Common myeloid progenitor, CD34-positive (primary cell): Measurements from ENCODE around the gene FCF1.

Experiments
- CTCF ChIA-PET: fragments of 350-600 bp; sonication (Branson Sonifier 250); formaldehyde crosslinking; loops from one replicate; lab custom pipeline; 2021; ENCODE audit warnings: antibody characterized with exemption; lab: Charles Lee
- POLR2A ChIA-PET: fragments of 350-600 bp; sonication (Branson Sonifier 250); formaldehyde crosslinking; loops from one replicate; lab custom pipeline; 2021; ENCODE audit warnings: antibody characterized with exemption; lab: Charles Lee
- DNase-seq, 3 donors: peaks; one replicate each; pipeline versions ENCODE4 v3.0.0 to v3.0.0-alpha.2; 2013
- H3K27ac ChIP-seq, 2 experiments: 1 replicate in 1 of 2; 2 replicates in 1 of 2; pipeline ENCODE4 v1.7.0; 2013; ENCODE audit warnings: inconsistent platforms in 2 of 2, low read length in 2 of 2, mild to moderate bottlenecking in 2 of 2, low read depth in 1 of 2, moderate library complexity in 1 of 2; ENCODE audit not compliant: severe bottlenecking in 2 of 2, insufficient read depth in 1 of 2, poor library complexity in 1 of 2
- H3K27me3 ChIP-seq, 5 experiments: replicated peaks in 2 of 5; 1 replicate in 3 of 5; 2 replicates in 2 of 5; pipeline versions ENCODE4 v1.6.1 to v1.7.0; 2013; ENCODE audit warnings: low read length in 4 of 5, mild to moderate bottlenecking in 2 of 5, moderate library complexity in 2 of 5, inconsistent platforms in 1 of 5; ENCODE audit not compliant: insufficient read depth in 5 of 5, control insufficient read depth in 4 of 5
- H3K36me3 ChIP-seq, 4 experiments: 1 replicate in 2 of 4; 2 replicates in 2 of 4; pipeline versions ENCODE4 v1.6.1 to v1.7.0; 2013; ENCODE audit warnings: low read length in 3 of 4, control low read depth in 1 of 4, mild to moderate bottlenecking in 1 of 4; ENCODE audit not compliant: control insufficient read depth in 4 of 4, insufficient read depth in 4 of 4
- H3K4me1 ChIP-seq, 4 experiments: 1 replicate in 3 of 4; 2 replicates in 1 of 4; pipeline versions ENCODE4 v1.6.1 to v1.7.1; 2013; ENCODE audit warnings: low read length in 3 of 4, mild to moderate bottlenecking in 3 of 4, control low read depth in 1 of 4, inconsistent platforms in 1 of 4, moderate library complexity in 1 of 4; ENCODE audit not compliant: control insufficient read depth in 4 of 4, insufficient read depth in 4 of 4; ENCODE audit errors: control extremely low read depth in 1 of 4
- H3K4me3 ChIP-seq, 7 experiments: 1 replicate in 4 of 7; 2 replicates in 3 of 7; pipeline versions ENCODE4 v1.5.1 to v1.7.0; 2013; ENCODE audit warnings: mild to moderate bottlenecking in 7 of 7, low read length in 6 of 7, moderate library complexity in 6 of 7, inconsistent platforms in 2 of 7, low read depth in 2 of 7, control low read depth in 1 of 7; ENCODE audit not compliant: insufficient read depth in 4 of 7, control insufficient read depth in 1 of 7; ENCODE audit errors: extremely low read depth in 1 of 7
- H3K9me3 ChIP-seq, 5 experiments: 1 replicate in 4 of 5; 2 replicates in 1 of 5; pipeline versions ENCODE4 v1.6.1 to v1.7.1; 2013; ENCODE audit warnings: low read length in 4 of 5, mild to moderate bottlenecking in 2 of 5, inconsistent platforms in 1 of 5, low read depth in 1 of 5, moderate library complexity in 1 of 5; ENCODE audit not compliant: control insufficient read depth in 4 of 5, insufficient read depth in 2 of 5; ENCODE audit errors: control extremely low read depth in 1 of 5
- WGBS: methylation state at CpG from one replicate; pipeline ENCODE4 v1.1.5; 2013; ENCODE audit not compliant: insufficient coverage; 5-methylcytosine and 5-hydroxymethylcytosine counted together

The FCF1 gene

GRCh38 chr14:74670726-74671411, 42.1 kb upstream of the FCF1 start:
- H3K27me3 ChIP-seq: no peaks in the 10 kb centered on the region
- no peak overlapping the region for H3K27ac ChIP-seq
- POLR2A ChIA-PET: interaction anchor here (0.5 kb wide), 1 partner anchor 21 kb away, joined by 3 read pairs; no protein-coding TSS in a partner anchor
- no peak for DNase-seq
- H3K4me1 ChIP-seq: peaks cover 0 to 5% (median 3%) of the 10 kb centered on the region in 4 experiments
- CTCF ChIA-PET: interaction anchor here (1.5 kb wide), 1 partner anchor 9 kb away, joined by 4 read pairs; no protein-coding TSS in a partner anchor
- peaks cover 32 to 82% (median 56%) of the 10 kb centered on the region in 4 experiments for H3K36me3 ChIP-seq
- WGBS: 87% methylated on average over 5 of the region's 9 CpGs
- no peak overlapping the region for H3K4me3 ChIP-seq
- H3K9me3 ChIP-seq: no peaks in the 10 kb centered on the region

- 100% methylated on average over 1 of the region's 4 CpGs for WGBS
- peaks cover 35 to 89% (median 60%) of the 10 kb centered on the region in 4 experiments for H3K36me3 ChIP-seq
- H3K9me3 ChIP-seq: no peaks in the 10 kb centered on the region
- H3K27me3 ChIP-seq: no peaks in the 10 kb centered on the region
- H3K27ac ChIP-seq: no peak overlapping the region
- no peak overlapping the region for H3K4me3 ChIP-seq
- H3K4me1 ChIP-seq: no peaks in the 10 kb centered on the region
- CTCF ChIA-PET: interaction anchor here (1.5 kb wide), 1 partner anchor 10 kb away, joined by 4 read pairs; no protein-coding TSS in a partner anchor
- DNase-seq: no peak
- POLR2A ChIA-PET: no interaction called here
Measured at GRCh38 chr14:74671789-74672188, 41.2 kb upstream of the FCF1 start.

- no peak overlapping the region for H3K27ac ChIP-seq
- DNase-seq: no peak
- ChIA-PET CTCF (interaction anchor here (1.1 to 1.8 kb wide), 2 partner anchors 10 to 55 kb away, joined by 3 to 4 read pairs; no protein-coding TSS in a partner anchor), POLR2A (no interaction called here)
- no peaks in the 10 kb centered on the region for H3K4me1 ChIP-seq
- peaks cover 35 to 69% (median 54%) of the 10 kb centered on the region in 4 experiments for H3K36me3 ChIP-seq
- no peaks in the 10 kb centered on the region for H3K9me3 ChIP-seq
- H3K4me3 ChIP-seq: no peak overlapping the region
- WGBS: 100% methylated on average over 3 of the region's 4 CpGs
- no peaks in the 10 kb centered on the region for H3K27me3 ChIP-seq
Measured at GRCh38 chr14:74673768-74674167, 39.2 kb upstream of the FCF1 start.

- ChIA-PET POLR2A (no interaction called here), CTCF (no interaction called here)
- H3K36me3 ChIP-seq: peaks cover 28 to 55% (median 44%) of the 10 kb centered on the region in 4 experiments
Measured at GRCh38 chr14:74675219-74675618, 37.7 kb upstream of the FCF1 start.

GRCh38 chr14:74682169-74682952, 30.6 kb upstream of the FCF1 start:
- peaks cover 3 to 26% (median 7%) of the 10 kb centered on the region in 4 experiments for H3K36me3 ChIP-seq
- peak in 2 of 3 donors; percentile 31 to 42 for DNase-seq
- peaks cover 32 to 52% (median 42%) of the 10 kb centered on the region in 4 experiments for H3K4me1 ChIP-seq
- 100% methylated on average over 7 of the region's 10 CpGs for WGBS
- H3K9me3 ChIP-seq: no peaks in the 10 kb centered on the region
- no peak overlapping the region for H3K27ac ChIP-seq
- ChIA-PET POLR2A (no interaction called here), CTCF (no interaction called here)
- no peak overlapping the region for H3K4me3 ChIP-seq
- H3K27me3 ChIP-seq: no peaks in the 10 kb centered on the region

More at GRCh38 chr14:74675219-74675618, 37.7 kb upstream of the FCF1 start:
- Histone ChIP-seq H3K27ac (no peak overlapping the region), H3K9me3 (no peaks in the 10 kb centered on the region), H3K4me1 (no peaks in the 10 kb centered on the region), H3K4me3 (no peak overlapping the region), H3K27me3 (no peaks in the 10 kb centered on the region)
- no peak for DNase-seq

- peak in 2 of 3 donors; percentile 19 to 26 for DNase-seq
- H3K36me3 ChIP-seq: peaks cover 3 to 31% (median 8%) of the 10 kb centered on the region in 4 experiments
- 10% methylated on average over 2 of the region's 3 CpGs for WGBS
- peaks cover 32 to 52% (median 42%) of the 10 kb centered on the region in 4 experiments for H3K4me1 ChIP-seq
- no peaks in the 10 kb centered on the region for H3K27me3 ChIP-seq
- peak overlapping the region in 4 of 7 experiments; percentile 6 to 54 (median 46) for H3K4me3 ChIP-seq
- ChIA-PET CTCF (interaction anchor here (1.0 to 3.4 kb wide), 4 partner anchors 11 to 74 kb away, joined by 3 to 16 read pairs (median 4); no protein-coding TSS in a partner anchor), POLR2A (interaction anchor here (1.0 kb wide), 1 partner anchor 80 kb away, joined by 3 read pairs; the partner anchor contains the start of gene YLPM1)
- H3K9me3 ChIP-seq: no peaks in the 10 kb centered on the region
- H3K27ac ChIP-seq: peak overlapping the region in 1 of 2 experiments; percentile 17
Measured at GRCh38 chr14:74683406-74683805, 29.5 kb upstream of the FCF1 start.
